Right ventricle myocardium superior (tissue), 1 donor: ENCODE results near the gene AKNAD1. TPM values are rescaled to one million over a fixed set of nuclear protein-coding genes. Genes with fewer than 3 reads are reported as not detected.
A peak's percentile ranks its signal among the peaks of the same experiment; 100 is the strongest.
"Not testable (repeated sequence)": the region's sequence is repeated elsewhere in the genome, so short reads cannot be mapped to it uniquely, and the experiment has no call there.

ENCODE experiments used
- ATAC-seq: fragments of 200-7000 bp; cut with Tn5 transposase; one replicate; pipeline ENCODE4 v1.9.1; 2020; ENCODE audit warnings: mild to moderate bottlenecking; ENCODE audit not compliant: poor library complexity
- DNase-seq: peaks from one replicate; pipeline ENCODE4 v3.0.0-alpha.2; 2020
- intact Hi-C: fragments of 100-400 bp; cut with DNase I; formaldehyde crosslinking; loops from one replicate; pipeline ENCODE4 v1.11.2; 2022
- long read RNA-seq: library from polyadenylated mRNA; unstranded; transcript quantifications from one replicate; pipeline ENCODE4 v2.0.0, GENCODE V29; 2021
- total RNA-seq: library from RNA; stranded (reverse); fragmentation: NEBNext Ultra II Directional; extraction: Animal tissue kit (Norgen Biotek cat#: 25700); gene quantifications from one replicate; pipeline ENCODE4 v1.2.1, GENCODE V29; 2021
- donor health status: DM: no; HTN: yes; CAD: no; lungs with severe emphysema.

Gene AKNAD1
- total RNA-seq, result not detected
- long read RNA-seq, result 0 reads

- intact Hi-C loops, result no loop called here
- no peak for ATAC-seq
- DNase-seq, result no peak
These were observed at the start of gene AKNAD1 for GRCh38 chr1:108856994-108857393. TSS of gene AKNAD1 (minus strand) at chr1:108857094. CDS start at chr1:108852664, 4,430 bp downstream.

GRCh38 chr1:108901106-108901505 lies 44.2 kb upstream of the AKNAD1 start:
- ATAC-seq, result no peak
- DNase-seq, result no peak
- intact Hi-C loops, result no loop called here

- ATAC-seq, result peak; percentile 88
- no peak for DNase-seq
- intact Hi-C loops, result loop anchor here (2.0 kb wide), 1 partner anchor 69 kb away; no protein-coding TSS in a partner anchor
These were observed 41.2 kb upstream of the AKNAD1 start for GRCh38 chr1:108897865-108898720.

- ATAC-seq (peak; percentile 56), DNase-seq (no peak)
- intact Hi-C loops, result loop anchor here (2.0 kb wide), 1 partner anchor 68 kb away; no protein-coding TSS in a partner anchor
These were observed 39.6 kb upstream of the AKNAD1 start for GRCh38 chr1:108896146-108897145.

- intact Hi-C loops, result no loop called here
- DNase-seq (no peak), ATAC-seq (no peak)
These were observed 36.2 kb upstream of the AKNAD1 start for GRCh38 chr1:108893141-108893530.

GRCh38 chr1:108892356-108893140 lies 35.7 kb upstream of the AKNAD1 start:
- intact Hi-C loops, result no loop called here
- ATAC-seq, result no peak
- DNase-seq, result no peak

GRCh38 chr1:108889706-108890384 lies 33.0 kb upstream of the AKNAD1 start:
- intact Hi-C loops, result no loop called here
- no peak for ATAC-seq
- DNase-seq, result no peak

GRCh38 chr1:108889006-108889645 lies 32.2 kb upstream of the AKNAD1 start:
- intact Hi-C loops, DNase-seq, ATAC-seq: not testable (repeated sequence)

GRCh38 chr1:108886292-108886691 lies 29.4 kb upstream of the AKNAD1 start:
- ATAC-seq (no peak), DNase-seq (no peak)
- intact Hi-C loops, result no loop called here

GRCh38 chr1:108884968-108885367 lies 28.1 kb upstream of the AKNAD1 start:
- intact Hi-C loops, result no loop called here
- DNase-seq, result no peak
- no peak for ATAC-seq

GRCh38 chr1:108882837-108883236 lies 25.9 kb upstream of the AKNAD1 start:
- DNase-seq, result no peak
- intact Hi-C loops, result no loop called here
- no peak for ATAC-seq

GRCh38 chr1:108881369-108881768 lies 24.5 kb upstream of the AKNAD1 start:
- intact Hi-C loops, result no loop called here
- DNase-seq, result no peak
- ATAC-seq, result no peak

- no peak for DNase-seq
- intact Hi-C loops, result no loop called here
- ATAC-seq, result no peak
These were observed 24.0 kb upstream of the AKNAD1 start for GRCh38 chr1:108880850-108881249.

- ATAC-seq, result no peak
- no peak for DNase-seq
These were observed 21.8 kb upstream of the AKNAD1 start for GRCh38 chr1:108878678-108879077.

GRCh38 chr1:108878160-108878469 lies 21.2 kb upstream of the AKNAD1 start:
- intact Hi-C loops, result no loop called here
- no peak for DNase-seq
- no peak for ATAC-seq

More at GRCh38 chr1:108878678-108879077, 21.8 kb upstream of the AKNAD1 start:
- intact Hi-C loops, result no loop called here

- intact Hi-C loops, result no loop called here
- ATAC-seq, result peak; percentile 14
- no peak for DNase-seq
These were observed 20.7 kb upstream of the AKNAD1 start for GRCh38 chr1:108877348-108878159.
